Thoracic aorta (tissue), 2 donors: ENCODE measurements around the gene CIC. TPM values are rescaled to one million over a fixed set of nuclear protein-coding genes. Genes with fewer than 3 reads are reported as not detected.
A peak's percentile ranks its signal among the peaks of the same experiment; 100 is the strongest.

Source experiments
- ATAC-seq: fragments of 150-250 bp; one replicate; pipeline ENCODE4 v1.8.0; 2017; ENCODE audit warnings: low read depth; ENCODE audit not compliant: insufficient number of reproducible peaks, low FRiP score
- DNase-seq: peaks from one replicate; pipeline ENCODE4 v3.0.0-alpha.2; 2020; ENCODE audit warnings: low spot score
- H3K27ac ChIP-seq, 2 donors: fragments of 200-600 bp; sonication (generic); 1 replicate in 1 of 2; 2 replicates in 1 of 2; pipeline ENCODE4 v1.5.1; 2016; ENCODE audit warnings: mild to moderate bottlenecking in 2 of 2, moderate library complexity in 2 of 2
- H3K27me3 ChIP-seq: fragments of 200-600 bp; sonication (generic); replicated peaks from 2 replicates; pipeline ENCODE4 v1.6.0; 2016; ENCODE audit warnings: mild to moderate bottlenecking; ENCODE audit not compliant: insufficient read depth
- H3K36me3 ChIP-seq: fragments of 200-600 bp; sonication (generic); one replicate; pipeline ENCODE4 v1.5.1; 2016
- H3K4me1 ChIP-seq, 2 donors: fragments of 200-600 bp; sonication (generic); 1 replicate in 1 of 2; 2 replicates in 1 of 2; pipeline versions ENCODE4 v1.5.1 to v1.6.0; 2016; ENCODE audit warnings: low read depth in 2 of 2, mild to moderate bottlenecking in 1 of 2; ENCODE audit not compliant: control insufficient read depth in 1 of 2
- H3K4me3 ChIP-seq: fragments of 200-600 bp; sonication (generic); 2 replicates; pipeline ENCODE4 v1.5.1; 2016; ENCODE audit warnings: mild to moderate bottlenecking
- H3K9me3 ChIP-seq: fragments of 200-600 bp; sonication (generic); 2 replicates; pipeline ENCODE4 v1.5.1; 2016
- total RNA-seq, 2 donors: library from RNA; depleted of rRNA; stranded (reverse); fragments of >200 nt; gene quantifications; one replicate each; pipeline versions ENCODE4 v1.1.0 to v1.2.3, GENCODE V29; 2016
- TF ChIP-seq, protein P1 (sequence below): fragments of 200-600 bp; sonication (generic); IDR thresholded peaks from one replicate; pipeline ENCODE4 v1.5.1; 2019; ENCODE audit warnings: antibody characterized with exemption

The CIC gene
- total RNA-seq, 2 donors from 2014 or later: 57.1 to 112 TPM

DNA sequence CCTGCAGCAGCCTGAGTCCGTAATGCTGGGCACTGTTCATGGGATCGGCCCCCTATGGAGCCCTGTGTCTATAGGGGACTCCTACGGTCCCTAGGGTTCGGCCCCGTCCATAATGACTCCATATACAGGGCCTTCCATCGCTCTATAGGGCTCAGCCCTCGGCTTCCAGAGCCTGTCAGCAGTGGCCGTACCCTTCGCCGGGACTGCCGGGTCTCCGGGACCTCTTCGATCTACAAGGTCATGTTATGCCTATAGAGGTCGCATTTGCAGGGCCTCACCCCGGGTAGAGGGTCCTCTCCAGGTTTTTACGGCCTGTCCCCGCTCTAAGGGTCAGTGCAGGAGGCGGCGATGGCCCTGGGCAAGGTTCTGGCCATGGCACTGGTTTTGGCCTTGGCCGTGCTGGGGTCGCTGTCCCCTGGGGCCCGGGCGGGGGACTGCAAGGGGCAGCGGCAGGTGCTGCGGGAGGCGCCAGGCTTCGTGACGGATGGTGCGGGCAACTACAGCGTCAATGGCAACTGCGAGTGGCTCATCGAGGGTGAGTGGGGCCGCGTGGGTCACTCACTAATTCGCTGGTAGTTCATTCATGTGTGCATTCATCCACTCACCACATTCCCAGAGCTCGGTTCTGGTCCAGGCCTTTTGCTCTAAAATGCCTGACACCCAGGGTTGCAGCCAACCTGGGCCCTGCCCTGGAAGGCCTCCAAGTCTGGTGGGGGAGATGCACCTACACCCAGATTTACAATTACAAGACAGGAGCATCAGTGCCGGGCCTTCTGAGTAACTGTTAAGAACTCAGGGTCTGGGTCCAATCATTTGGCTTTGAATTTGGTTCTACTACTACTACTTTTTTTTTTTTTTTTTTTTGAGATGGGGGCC is 57.1 kb downstream of the CIC start:
- Histone ChIP-seq H3K9me3 (no peaks in the 10 kb centered on the region), H3K27me3 (peaks cover 4% of the 10 kb centered on the region), H3K27ac (peak overlapping the region in 1 of 2 donors; percentile 11), H3K4me1 (peaks cover 11 to 34% of the 10 kb centered on the region in 2 donors), H3K36me3 (no peaks in the 10 kb centered on the region), H3K4me3 (peak overlapping the region; percentile 88)
- no peak for ATAC-seq
- DNase-seq: no peak
- TF ChIP-seq, protein P1, sequence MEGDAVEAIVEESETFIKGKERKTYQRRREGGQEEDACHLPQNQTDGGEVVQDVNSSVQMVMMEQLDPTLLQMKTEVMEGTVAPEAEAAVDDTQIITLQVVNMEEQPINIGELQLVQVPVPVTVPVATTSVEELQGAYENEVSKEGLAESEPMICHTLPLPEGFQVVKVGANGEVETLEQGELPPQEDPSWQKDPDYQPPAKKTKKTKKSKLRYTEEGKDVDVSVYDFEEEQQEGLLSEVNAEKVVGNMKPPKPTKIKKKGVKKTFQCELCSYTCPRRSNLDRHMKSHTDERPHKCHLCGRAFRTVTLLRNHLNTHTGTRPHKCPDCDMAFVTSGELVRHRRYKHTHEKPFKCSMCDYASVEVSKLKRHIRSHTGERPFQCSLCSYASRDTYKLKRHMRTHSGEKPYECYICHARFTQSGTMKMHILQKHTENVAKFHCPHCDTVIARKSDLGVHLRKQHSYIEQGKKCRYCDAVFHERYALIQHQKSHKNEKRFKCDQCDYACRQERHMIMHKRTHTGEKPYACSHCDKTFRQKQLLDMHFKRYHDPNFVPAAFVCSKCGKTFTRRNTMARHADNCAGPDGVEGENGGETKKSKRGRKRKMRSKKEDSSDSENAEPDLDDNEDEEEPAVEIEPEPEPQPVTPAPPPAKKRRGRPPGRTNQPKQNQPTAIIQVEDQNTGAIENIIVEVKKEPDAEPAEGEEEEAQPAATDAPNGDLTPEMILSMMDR: no peak

DNA sequence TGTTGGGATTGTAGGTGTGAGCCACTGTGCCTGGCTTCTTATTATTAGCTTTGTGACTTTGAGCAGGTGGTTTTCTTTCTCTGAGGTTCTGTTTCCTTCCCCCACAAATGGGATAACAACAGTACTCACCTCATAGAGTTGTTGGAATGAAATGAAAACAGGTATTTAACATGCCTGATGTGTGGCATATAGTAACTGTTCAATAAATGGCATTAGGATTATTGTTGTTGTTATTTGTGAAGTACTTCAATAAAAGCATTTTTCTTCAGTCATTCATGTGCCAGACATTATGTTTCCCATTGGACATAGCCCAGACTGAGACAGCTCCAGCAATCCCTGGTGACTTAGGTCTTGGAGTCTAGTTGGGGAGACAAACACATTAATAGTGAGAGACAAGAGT is 57.9 kb downstream of the CIC start:
- DNase-seq: no peak
- Histone ChIP-seq H3K27ac (no peak overlapping the region), H3K4me3 (no peak overlapping the region), H3K36me3 (no peaks in the 10 kb centered on the region), H3K27me3 (peaks cover 4% of the 10 kb centered on the region), H3K9me3 (no peaks in the 10 kb centered on the region), H3K4me1 (peaks cover 11 to 34% of the 10 kb centered on the region in 2 donors)
- TF ChIP-seq, protein P1: no peak
- no peak for ATAC-seq

DNA sequence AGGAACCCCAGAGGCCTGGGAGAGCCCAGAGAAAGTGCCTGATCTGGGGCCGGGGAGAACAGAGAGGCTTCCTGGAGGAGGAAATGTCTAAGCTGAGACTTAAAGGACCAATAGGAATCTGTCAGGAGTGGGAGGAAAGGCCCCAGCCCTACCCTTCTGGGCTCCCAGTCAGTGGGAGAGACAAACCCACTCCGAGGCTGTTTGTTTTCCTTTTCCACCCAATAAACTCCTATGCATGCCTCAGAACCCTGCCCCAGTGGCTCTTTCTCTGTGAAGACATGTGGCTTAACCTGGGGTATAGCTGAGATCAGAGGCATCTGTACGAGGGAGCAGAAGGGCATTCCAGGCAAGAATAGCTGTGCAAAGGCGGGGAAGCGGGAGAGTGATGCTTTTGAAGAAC is 58.3 kb downstream of the CIC start:
- no peak overlapping the region for H3K4me3 ChIP-seq
- H3K4me1 ChIP-seq: peaks cover 11 to 34% of the 10 kb centered on the region in 2 donors
- ATAC-seq: no peak
- H3K9me3 ChIP-seq: no peaks in the 10 kb centered on the region
- no peak overlapping the region for H3K27ac ChIP-seq
- no peak for DNase-seq
- no peaks in the 10 kb centered on the region for H3K36me3 ChIP-seq
- peaks cover 4% of the 10 kb centered on the region for H3K27me3 ChIP-seq
- TF ChIP-seq, protein P1: no peak

DNA sequence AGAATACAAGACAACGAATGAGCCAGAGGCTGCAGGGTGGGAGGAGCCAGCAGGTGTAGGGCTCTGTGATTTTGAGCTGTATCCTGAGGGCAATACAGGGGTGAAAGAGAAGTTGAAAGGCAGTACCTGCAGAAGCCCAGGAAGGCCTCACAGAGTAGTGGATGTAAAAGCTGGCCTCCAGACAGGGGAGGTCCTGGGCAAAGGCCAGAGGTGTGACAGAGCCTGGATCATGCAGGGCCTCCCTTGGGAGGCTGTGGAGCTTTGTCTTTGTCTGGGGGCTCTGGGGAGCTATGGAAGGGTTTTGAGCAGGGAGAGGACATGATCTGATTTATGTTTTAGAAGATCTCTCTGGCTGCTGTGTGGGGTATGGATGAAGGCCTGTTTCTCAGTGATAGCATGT is 59.1 kb downstream of the CIC start:
- H3K4me3 ChIP-seq: no peak overlapping the region
- H3K36me3 ChIP-seq: no peaks in the 10 kb centered on the region
- ATAC-seq (no peak), DNase-seq (no peak)
- H3K27me3 ChIP-seq: peaks cover 4% of the 10 kb centered on the region
- peaks cover 11 to 34% of the 10 kb centered on the region in 2 donors for H3K4me1 ChIP-seq
- TF ChIP-seq, protein P1: no peak
- H3K27ac ChIP-seq: no peak overlapping the region
- no peaks in the 10 kb centered on the region for H3K9me3 ChIP-seq

DNA sequence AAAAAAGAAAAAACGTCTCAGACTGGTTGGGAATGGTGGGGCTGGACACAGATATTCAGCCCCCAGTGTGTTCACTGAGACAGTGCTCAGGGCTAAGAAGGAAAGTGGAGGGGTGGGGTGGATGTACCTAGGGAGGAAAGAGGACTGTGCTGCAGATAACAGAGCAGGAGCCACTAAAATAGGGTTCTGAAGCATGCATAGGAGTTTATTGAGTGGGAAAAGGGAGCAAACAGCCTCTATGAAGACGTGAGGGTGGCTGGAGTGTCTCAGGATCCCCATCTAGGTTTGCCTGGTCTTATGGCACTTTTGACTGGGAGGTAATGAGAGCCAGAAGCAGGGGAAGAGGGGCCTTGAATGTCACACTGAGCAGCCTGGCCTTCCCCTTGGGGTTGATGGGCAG is 59.8 kb downstream of the CIC start:
- Histone ChIP-seq H3K4me1 (peaks cover 11 to 32% of the 10 kb centered on the region in 2 donors), H3K27ac (no peak overlapping the region), H3K9me3 (no peaks in the 10 kb centered on the region), H3K4me3 (no peak overlapping the region), H3K27me3 (peaks cover 4% of the 10 kb centered on the region), H3K36me3 (no peaks in the 10 kb centered on the region)
- TF ChIP-seq, protein P1: no peak
- ATAC-seq (no peak), DNase-seq (no peak)
